Natural killer cell (primary cell): ENCODE data around the gene TICAM2. TPM values are rescaled to one million over a fixed set of nuclear protein-coding genes. Genes with fewer than 3 reads are reported as not detected.

Experiments
- ATAC-seq, 3 donors: fragments of 150-1000 bp in 2 of 3; fragments of 200-7000 bp in 1 of 3; cut with Tn5 transposase; 1 replicate in 1 of 3; 2 replicates in 2 of 3; pipeline ENCODE4 v1.10.0; 2021; ENCODE audit warnings: mild to moderate bottlenecking in 2 of 3, moderate library complexity in 2 of 3
- DNase-seq, 2 donors: peaks; one replicate each; pipeline versions ENCODE4 v3.0.0 to v3.0.0-alpha.2; 2013 to 2021; ENCODE audit warnings: mixed read lengths in 1 of 2
- H3K27ac ChIP-seq: one replicate; pipeline ENCODE4 v1.5.1; 2013; ENCODE audit warnings: mild to moderate bottlenecking, low read length
- H3K27me3 ChIP-seq: one replicate; pipeline ENCODE4 v1.6.1; 2013; ENCODE audit warnings: low read length; ENCODE audit not compliant: control insufficient read depth, insufficient read depth
- H3K36me3 ChIP-seq: one replicate; pipeline ENCODE4 v1.6.1; 2013; ENCODE audit warnings: low read length; ENCODE audit not compliant: control insufficient read depth, insufficient read depth
- H3K4me1 ChIP-seq: one replicate; pipeline ENCODE4 v1.6.1; 2013; ENCODE audit warnings: low read length; ENCODE audit not compliant: control insufficient read depth, insufficient read depth
- H3K4me3 ChIP-seq: one replicate; pipeline ENCODE4 v1.5.1; 2013; ENCODE audit warnings: low read length
- H3K9me3 ChIP-seq: one replicate; pipeline ENCODE4 v1.6.1; 2013; ENCODE audit warnings: low read length; ENCODE audit not compliant: control insufficient read depth, insufficient read depth
- H3K27ac Mint-ChIP-seq, 2 donors: one replicate each; pipeline ENCODE4 v1.8.0; 2022; ENCODE audit warnings: mild to moderate bottlenecking in 2 of 2, mixed read lengths in 2 of 2, moderate library complexity in 1 of 2
- H3K27me3 Mint-ChIP-seq, 2 donors: one replicate each; pipeline ENCODE4 v1.8.0; 2022; ENCODE audit warnings: low read depth in 2 of 2, mixed read lengths in 2 of 2
- H3K36me3 Mint-ChIP-seq: one replicate; pipeline ENCODE4 v1.8.0; 2022; ENCODE audit warnings: mixed read lengths
- H3K4me1 Mint-ChIP-seq, 2 donors: one replicate each; pipeline ENCODE4 v1.8.0; 2022; ENCODE audit warnings: mixed read lengths in 2 of 2
- H3K4me3 Mint-ChIP-seq: one replicate; pipeline ENCODE4 v1.8.0; 2022; ENCODE audit warnings: mild to moderate bottlenecking, moderate library complexity, mixed read lengths
- H3K9me3 Mint-ChIP-seq, 2 donors: one replicate each; pipeline ENCODE4 v1.8.0; 2022; ENCODE audit warnings: mixed read lengths in 2 of 2
- WGBS: methylation state at CpG from one replicate; pipeline ENCODE4 v1.1.7; 2013; ENCODE audit warnings: missing lambda C conversion rate; ENCODE audit not compliant: insufficient coverage; 5-methylcytosine and 5-hydroxymethylcytosine counted together
- intact Hi-C: fragments of 100-400 bp; cut with micrococcal nuclease; formaldehyde crosslinking; loops from one replicate; pipeline ENCODE4 v1.14.2; 2022
- total RNA-seq, 4 donors: library from RNA; stranded (reverse); fragments of 120-200 nt in 1 of 4; gene quantifications; one replicate each; pipeline versions ENCODE4 v1.2.3 to v1.2.4, GENCODE V29; 2013 to 2022
- TF ChIP-seq, protein P1 (sequence below): fragments of 200-600 bp; IDR thresholded peaks from one replicate; pipeline ENCODE4 v1.8.0; 2022; ENCODE audit warnings: antibody characterized with exemption

TICAM2 gene
- total RNA-seq, 3 donors from 2014 or later (not counting 1 experiment from before 2014, with no cell fraction given), result 0.61 to 1.4 (median 1.3) TPM

GRCh38 chr5:115589043-115589442, 13.2 kb downstream of the TICAM2 start:
- Histone ChIP-seq H3K27me3 (no peaks in the 10 kb centered on the region), H3K9me3 (no peaks in the 10 kb centered on the region), H3K36me3 (no peaks in the 10 kb centered on the region), H3K4me3 (no peak overlapping the region), H3K27ac (no peak overlapping the region), H3K4me1 (no peaks in the 10 kb centered on the region)
- no peaks in the 10 kb centered on the region for H3K4me1 Mint-ChIP-seq
- no peaks in the 10 kb centered on the region for H3K36me3 Mint-ChIP-seq
- intact Hi-C loops, result loop anchor here (5.0 kb wide), 2 partner anchors 492 to 1977 kb away; no protein-coding TSS in a partner anchor
- 93% methylated on average over 3 of the region's 3 CpGs for WGBS
- no peak overlapping the region for H3K4me3 Mint-ChIP-seq
- ATAC-seq (no peak), DNase-seq (no peak)
- H3K27ac Mint-ChIP-seq, result no peak overlapping the region
- TF ChIP-seq, protein P1, sequence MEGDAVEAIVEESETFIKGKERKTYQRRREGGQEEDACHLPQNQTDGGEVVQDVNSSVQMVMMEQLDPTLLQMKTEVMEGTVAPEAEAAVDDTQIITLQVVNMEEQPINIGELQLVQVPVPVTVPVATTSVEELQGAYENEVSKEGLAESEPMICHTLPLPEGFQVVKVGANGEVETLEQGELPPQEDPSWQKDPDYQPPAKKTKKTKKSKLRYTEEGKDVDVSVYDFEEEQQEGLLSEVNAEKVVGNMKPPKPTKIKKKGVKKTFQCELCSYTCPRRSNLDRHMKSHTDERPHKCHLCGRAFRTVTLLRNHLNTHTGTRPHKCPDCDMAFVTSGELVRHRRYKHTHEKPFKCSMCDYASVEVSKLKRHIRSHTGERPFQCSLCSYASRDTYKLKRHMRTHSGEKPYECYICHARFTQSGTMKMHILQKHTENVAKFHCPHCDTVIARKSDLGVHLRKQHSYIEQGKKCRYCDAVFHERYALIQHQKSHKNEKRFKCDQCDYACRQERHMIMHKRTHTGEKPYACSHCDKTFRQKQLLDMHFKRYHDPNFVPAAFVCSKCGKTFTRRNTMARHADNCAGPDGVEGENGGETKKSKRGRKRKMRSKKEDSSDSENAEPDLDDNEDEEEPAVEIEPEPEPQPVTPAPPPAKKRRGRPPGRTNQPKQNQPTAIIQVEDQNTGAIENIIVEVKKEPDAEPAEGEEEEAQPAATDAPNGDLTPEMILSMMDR, result no peak
- H3K27me3 Mint-ChIP-seq, result no peaks in the 10 kb centered on the region
- H3K9me3 Mint-ChIP-seq, result no peaks in the 10 kb centered on the region

DNA sequence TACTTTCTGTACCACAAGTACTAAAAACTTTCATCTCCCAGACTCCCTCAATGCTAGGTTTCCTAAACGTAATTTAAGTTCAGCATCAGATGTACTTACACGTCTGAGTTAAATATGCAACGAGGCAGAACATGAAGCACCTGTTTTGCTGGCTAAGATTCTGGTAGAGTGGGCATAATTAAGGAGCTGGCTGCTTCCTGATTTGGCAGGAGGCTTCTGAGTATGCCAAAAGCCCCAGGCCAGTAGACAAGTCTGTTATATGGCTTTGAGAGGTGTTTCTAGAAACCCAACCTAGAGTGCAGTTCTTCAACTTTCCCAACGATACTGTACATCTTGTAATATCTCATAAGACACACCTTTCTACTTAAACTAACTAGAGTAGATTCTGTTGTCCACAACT, 13.6 kb downstream of the TICAM2 start:
- ATAC-seq, result no peak
- TF ChIP-seq, protein P1, result no peak

DNA sequence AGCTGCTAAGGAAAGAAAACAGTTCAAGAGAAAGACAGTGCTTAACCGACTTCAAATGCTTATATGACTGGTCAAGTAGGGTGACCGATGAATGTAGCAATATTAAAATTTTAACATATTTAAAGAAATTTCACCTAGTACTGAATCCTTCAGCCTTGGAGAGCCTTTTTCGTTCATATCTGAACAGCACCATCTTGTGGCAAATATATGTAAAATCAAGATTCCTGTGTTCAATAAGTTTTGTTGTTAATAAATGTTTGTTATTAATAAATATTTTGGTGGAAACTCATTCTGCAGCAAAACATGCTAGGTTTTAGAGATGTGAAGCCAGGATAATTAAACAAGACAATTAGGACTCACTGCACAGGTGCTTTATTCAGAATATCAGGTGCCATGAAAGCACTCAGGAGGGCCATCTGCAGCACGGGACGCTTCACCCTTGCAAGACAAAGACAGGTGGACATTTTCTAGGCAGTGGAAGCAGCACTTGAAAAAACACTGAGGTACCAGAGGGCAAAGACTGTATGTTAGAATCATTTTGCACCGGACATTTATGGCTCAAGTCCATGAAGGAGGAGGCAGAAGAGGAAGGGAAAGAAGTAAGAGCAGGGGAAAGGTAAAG, 15.6 kb downstream of the TICAM2 start:
- ATAC-seq, result peak; percentile 44 to 53 (median 52)

More for the DNA sequence above, 13.6 kb downstream of the TICAM2 start:
- Mint-ChIP-seq H3K36me3 (no peaks in the 10 kb centered on the region), H3K4me3 (no peak overlapping the region), H3K27me3 (no peaks in the 10 kb centered on the region), H3K9me3 (no peaks in the 10 kb centered on the region), H3K27ac (no peak overlapping the region), H3K4me1 (no peaks in the 10 kb centered on the region)
- H3K4me3 ChIP-seq, result no peak overlapping the region
- no peaks in the 10 kb centered on the region for H3K36me3 ChIP-seq
- H3K27ac ChIP-seq, result no peak overlapping the region
- H3K4me1 ChIP-seq, result no peaks in the 10 kb centered on the region
- intact Hi-C loops, result loop anchor here (5.0 kb wide), 2 partner anchors 491 to 1976 kb away; no protein-coding TSS in a partner anchor
- H3K27me3 ChIP-seq, result no peaks in the 10 kb centered on the region
- 90% methylated on average over 4 of the region's 4 CpGs for WGBS
- no peak for DNase-seq
- H3K9me3 ChIP-seq, result no peaks in the 10 kb centered on the region

More for the DNA sequence above, 15.6 kb downstream of the TICAM2 start:
- no peaks in the 10 kb centered on the region for H3K9me3 Mint-ChIP-seq
- Histone ChIP-seq H3K27me3 (no peaks in the 10 kb centered on the region), H3K4me1 (no peaks in the 10 kb centered on the region), H3K36me3 (no peaks in the 10 kb centered on the region), H3K4me3 (no peak overlapping the region), H3K27ac (no peak overlapping the region), H3K9me3 (no peaks in the 10 kb centered on the region)
- H3K4me1 Mint-ChIP-seq, result no peaks in the 10 kb centered on the region
- TF ChIP-seq, protein P1, result peak; percentile 71
- H3K4me3 Mint-ChIP-seq, result no peak overlapping the region
- DNase-seq, result peak in 1 of 2 donors; percentile 54
- H3K27ac Mint-ChIP-seq, result no peak overlapping the region
- 63% methylated on average over 5 of the region's 6 CpGs for WGBS
- intact Hi-C loops, result loop anchor here (1.0 to 5.0 kb wide), 3 partner anchors 277 to 1974 kb away; no protein-coding TSS in a partner anchor
- no peaks in the 10 kb centered on the region for H3K27me3 Mint-ChIP-seq
- H3K36me3 Mint-ChIP-seq, result no peaks in the 10 kb centered on the region
